OCI-LY1 (cell line): ENCODE results near the gene GLI3.

Experiments used
- H2AFZ ChIP-seq: fragments of 200-600 bp; sonication (generic), shearing (Covaris generic); 2 replicates; pipeline ENCODE4 v1.6.0; 2014; ENCODE audit warnings: antibody characterized with exemption, mild to moderate bottlenecking, low read length
- H3F3A ChIP-seq: fragments of 200-600 bp; sonication (generic), shearing (Covaris generic); 2 replicates; pipeline ENCODE4 v1.6.0; 2014; ENCODE audit warnings: mild to moderate bottlenecking, antibody characterized with exemption, low read length, moderate library complexity; ENCODE audit not compliant: insufficient read depth
- H3K27ac ChIP-seq: fragments of 200-600 bp; sonication (generic); 2 replicates; pipeline ENCODE4 v1.5.1; 2014; ENCODE audit warnings: low read length, mixed run types, mild to moderate bottlenecking, low read depth; ENCODE audit not compliant: poor library complexity, severe bottlenecking
- H3K27me3 ChIP-seq: fragments of 200-600 bp; sonication (generic); 2 replicates; pipeline ENCODE4 v1.6.0; 2014; ENCODE audit warnings: antibody characterized with exemption, mild to moderate bottlenecking, low read length, moderate library complexity; ENCODE audit not compliant: insufficient read depth
- H3K36me3 ChIP-seq: fragments of 200-600 bp; sonication (generic); 2 replicates; pipeline ENCODE4 v1.6.1; 2014; ENCODE audit warnings: mild to moderate bottlenecking, antibody characterized with exemption, low read length, moderate library complexity, mixed read lengths; ENCODE audit not compliant: insufficient read depth
- H3K4me1 ChIP-seq: fragments of 200-600 bp; sonication (generic); 2 replicates; pipeline ENCODE4 v1.5.1; 2014; ENCODE audit warnings: mild to moderate bottlenecking, low read length, moderate library complexity; ENCODE audit not compliant: insufficient read depth, severe bottlenecking
- H3K4me2 ChIP-seq: fragments of 200-600 bp; sonication (generic), shearing (Covaris generic); 2 replicates; pipeline ENCODE4 v1.6.1; 2014; ENCODE audit warnings: low read length
- H3K4me3 ChIP-seq: fragments of 200-600 bp; sonication (generic); 2 replicates; pipeline ENCODE4 v1.5.1; 2014; ENCODE audit warnings: low read length, low read depth, mild to moderate bottlenecking, mixed read lengths; ENCODE audit not compliant: poor library complexity, severe bottlenecking
- H3K79me2 ChIP-seq: fragments of 200-600 bp; shearing (Covaris generic); 2 replicates; pipeline ENCODE4 v1.6.1; 2016; ENCODE audit warnings: mixed run types, low read length, mixed read lengths; ENCODE audit not compliant: insufficient read depth
- H3K9ac ChIP-seq: fragments of 200-600 bp; sonication (generic), shearing (Covaris generic); 2 replicates; pipeline ENCODE4 v1.6.1; 2014; ENCODE audit warnings: mild to moderate bottlenecking, low read length, mixed read lengths
- H3K9me2 ChIP-seq: fragments of 200-600 bp; sonication (generic), shearing (Covaris generic); 2 replicates; pipeline ENCODE4 v1.6.1; 2014; ENCODE audit warnings: low read depth, mild to moderate bottlenecking, low read length, mixed read lengths
- H3K9me3 ChIP-seq: fragments of 200-600 bp; shearing (Covaris generic); 2 replicates; pipeline ENCODE4 v1.6.1; 2014; ENCODE audit warnings: low read length, mixed read lengths
- H4K20me1 ChIP-seq: fragments of 200-600 bp; sonication (generic), shearing (Covaris generic); 2 replicates; pipeline ENCODE4 v1.6.0; 2016; ENCODE audit warnings: mild to moderate bottlenecking, low read length; ENCODE audit not compliant: insufficient read depth
- CTCF ChIP-seq: fragments of 200-600 bp; sonication (generic), shearing (Covaris generic); IDR thresholded peaks from 2 replicates; pipeline ENCODE4 v1.5.1; 2017; ENCODE audit warnings: mild to moderate bottlenecking, antibody characterized with exemption, low read length, moderate library complexity, mixed read lengths
- EZH2 ChIP-seq: fragments of 200-600 bp; sonication (generic), shearing (Covaris generic); IDR thresholded peaks from 2 replicates; pipeline ENCODE4 v1.8.0; 2017; ENCODE audit warnings: borderline replicate concordance, mixed run types, mild to moderate bottlenecking, antibody characterized with exemption, low read length, moderate library complexity, mixed read lengths

GLI3 gene

GRCh38 chr7:42035210-42035609, 201.8 kb downstream of the GLI3 start:
- Histone ChIP-seq H3K4me3 (no peak overlapping the region), H3K36me3 (no peaks in the 10 kb centered on the region), H3K27me3 (no peaks in the 10 kb centered on the region), H3K9me3 (no peaks in the 10 kb centered on the region), H3K79me2 (no peaks in the 10 kb centered on the region), H4K20me1 (no peaks in the 10 kb centered on the region), H3F3A (no peaks in the 10 kb centered on the region), H2AFZ (no peak overlapping the region), H3K4me2 (no peak overlapping the region), H3K27ac (no peak overlapping the region), H3K9ac (no peak overlapping the region), H3K4me1 (no peaks in the 10 kb centered on the region), H3K9me2 (no peaks in the 10 kb centered on the region)
- TF ChIP-seq EZH2 (no peak), CTCF (no peak)

GRCh38 chr7:42033480-42033879, 203.5 kb downstream of the GLI3 start:
- Histone ChIP-seq H3K27me3 (no peaks in the 10 kb centered on the region), H3K79me2 (no peaks in the 10 kb centered on the region), H3K4me1 (no peaks in the 10 kb centered on the region), H2AFZ (no peak overlapping the region), H3F3A (no peaks in the 10 kb centered on the region), H3K9me3 (no peaks in the 10 kb centered on the region), H3K36me3 (no peaks in the 10 kb centered on the region), H3K4me2 (no peak overlapping the region), H4K20me1 (no peaks in the 10 kb centered on the region), H3K27ac (no peak overlapping the region), H3K9ac (no peak overlapping the region), H3K9me2 (no peaks in the 10 kb centered on the region), H3K4me3 (no peak overlapping the region)
- TF ChIP-seq CTCF (no peak), EZH2 (no peak)

GRCh38 chr7:42029405-42029804, 207.6 kb downstream of the GLI3 start:
- no peaks in the 10 kb centered on the region for H3K4me1 ChIP-seq
- H3K9ac ChIP-seq, result no peak overlapping the region
- H3K36me3 ChIP-seq, result no peaks in the 10 kb centered on the region
- H3K9me2 ChIP-seq, result no peaks in the 10 kb centered on the region
- no peak overlapping the region for H2AFZ ChIP-seq
- H3K4me3 ChIP-seq, result no peak overlapping the region
- H3K79me2 ChIP-seq, result no peaks in the 10 kb centered on the region
- no peaks in the 10 kb centered on the region for H3K27me3 ChIP-seq
- no peaks in the 10 kb centered on the region for H3K9me3 ChIP-seq
- H3K4me2 ChIP-seq, result no peak overlapping the region
- no peak for TF ChIP-seq EZH2
- TF ChIP-seq CTCF, result no peak
- no peak overlapping the region for H3K27ac ChIP-seq
- no peaks in the 10 kb centered on the region for H3F3A ChIP-seq
- H4K20me1 ChIP-seq, result no peaks in the 10 kb centered on the region
